Activated naive CD8-positive, alpha-beta T cell treated with anti-CD3 and anti-CD28 coated beads, Interleukin-2, amount 50 U/mL, for 16 hours (primary cell): Measurements from ENCODE around the gene LSAMP.

Source experiments
- DNase-seq: peaks from one replicate; pipeline ENCODE4 v3.0.0-alpha.2; 2020; ENCODE audit warnings: low read depth, low spot score

Gene LSAMP

DNA sequence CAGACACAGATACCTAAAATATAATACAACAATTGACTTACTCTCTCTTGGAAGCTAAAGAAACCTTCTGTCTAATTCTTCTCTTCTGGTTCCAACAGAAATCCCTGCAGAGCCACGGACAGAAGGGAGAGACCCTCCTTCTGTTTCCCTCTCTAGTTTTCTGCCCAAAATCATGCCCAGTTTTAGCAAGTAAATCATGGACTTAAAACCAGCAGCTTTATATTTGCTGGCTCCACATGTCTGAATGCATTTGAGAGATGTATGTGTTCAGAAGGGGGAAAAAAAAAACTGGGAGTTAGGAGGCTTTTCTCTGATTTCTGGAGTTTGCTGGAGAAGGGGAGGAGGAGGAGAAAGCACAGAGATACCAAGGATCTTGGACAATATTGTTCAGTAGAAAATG lies 147.1 kb downstream of the LSAMP start:
- DNase-seq = no peak

DNA sequence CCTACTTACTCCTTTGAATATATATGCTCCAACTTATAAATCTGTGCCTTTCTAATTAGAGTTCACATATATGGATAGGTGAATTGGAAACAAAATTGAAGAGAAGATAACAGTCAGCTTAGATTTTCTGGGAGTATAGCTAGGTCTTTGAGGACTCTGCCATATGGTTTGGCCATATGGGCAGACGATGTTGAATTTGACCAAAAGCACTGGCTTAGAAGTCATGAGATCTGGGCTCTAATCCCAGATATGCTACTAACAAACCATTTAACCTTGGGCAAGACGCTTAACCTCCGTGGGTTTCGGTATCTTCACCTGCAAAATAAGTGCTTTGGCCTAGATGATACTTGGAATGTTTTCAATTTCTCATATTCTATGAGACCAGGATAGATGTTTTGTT lies 154.1 kb downstream of the LSAMP start:
- DNase-seq = no peak

DNA sequence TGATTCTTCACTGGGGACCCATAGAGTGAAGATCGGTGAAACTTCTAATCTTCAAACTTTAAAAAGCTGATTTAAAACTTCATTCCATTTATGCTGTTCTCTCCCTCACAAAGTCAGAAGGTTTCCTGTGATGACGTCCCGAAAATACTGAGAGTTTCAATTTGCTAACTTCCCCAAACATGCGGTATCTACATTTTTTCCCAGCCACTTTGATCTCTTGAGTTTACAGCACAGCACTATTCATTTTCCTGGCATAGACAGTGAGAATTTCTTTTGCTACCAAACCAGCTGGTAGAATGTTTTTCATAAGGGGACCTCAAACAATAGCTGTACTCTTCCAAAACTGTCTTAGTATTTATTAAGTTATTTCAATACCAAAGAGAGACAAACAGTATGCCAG lies 156.8 kb downstream of the LSAMP start:
- no peak for DNase-seq

DNA sequence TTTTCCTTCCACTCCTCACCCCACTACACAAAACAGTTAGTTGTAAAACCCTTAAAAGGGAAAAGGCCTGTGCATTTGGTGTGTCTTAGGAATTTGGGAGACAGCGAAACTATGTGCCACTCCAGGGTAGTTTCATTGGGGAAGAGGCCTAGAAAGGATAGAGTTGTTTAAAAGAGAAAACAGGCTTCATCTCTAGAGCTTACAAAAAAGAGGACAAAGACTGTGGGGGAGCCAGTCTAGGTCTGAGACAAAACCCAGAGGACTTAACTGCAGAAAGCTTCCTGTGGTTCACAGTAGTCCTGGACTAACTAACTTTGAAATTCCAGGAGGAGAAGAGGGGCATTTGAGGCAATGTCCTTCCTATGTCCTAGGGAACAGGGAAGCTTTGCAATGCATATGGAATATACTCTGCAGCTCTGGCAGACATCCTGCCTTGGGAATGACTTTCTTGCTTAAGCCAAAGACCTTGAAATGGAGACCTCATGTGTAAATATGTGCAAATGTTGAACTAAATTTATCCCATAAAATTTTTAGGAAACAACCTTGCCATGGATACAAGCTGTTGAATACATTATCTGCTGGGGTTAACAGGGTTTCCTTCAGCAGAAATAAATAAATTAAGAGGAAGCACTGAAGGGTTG lies 159.4 kb downstream of the LSAMP start:
- no peak for DNase-seq

DNA sequence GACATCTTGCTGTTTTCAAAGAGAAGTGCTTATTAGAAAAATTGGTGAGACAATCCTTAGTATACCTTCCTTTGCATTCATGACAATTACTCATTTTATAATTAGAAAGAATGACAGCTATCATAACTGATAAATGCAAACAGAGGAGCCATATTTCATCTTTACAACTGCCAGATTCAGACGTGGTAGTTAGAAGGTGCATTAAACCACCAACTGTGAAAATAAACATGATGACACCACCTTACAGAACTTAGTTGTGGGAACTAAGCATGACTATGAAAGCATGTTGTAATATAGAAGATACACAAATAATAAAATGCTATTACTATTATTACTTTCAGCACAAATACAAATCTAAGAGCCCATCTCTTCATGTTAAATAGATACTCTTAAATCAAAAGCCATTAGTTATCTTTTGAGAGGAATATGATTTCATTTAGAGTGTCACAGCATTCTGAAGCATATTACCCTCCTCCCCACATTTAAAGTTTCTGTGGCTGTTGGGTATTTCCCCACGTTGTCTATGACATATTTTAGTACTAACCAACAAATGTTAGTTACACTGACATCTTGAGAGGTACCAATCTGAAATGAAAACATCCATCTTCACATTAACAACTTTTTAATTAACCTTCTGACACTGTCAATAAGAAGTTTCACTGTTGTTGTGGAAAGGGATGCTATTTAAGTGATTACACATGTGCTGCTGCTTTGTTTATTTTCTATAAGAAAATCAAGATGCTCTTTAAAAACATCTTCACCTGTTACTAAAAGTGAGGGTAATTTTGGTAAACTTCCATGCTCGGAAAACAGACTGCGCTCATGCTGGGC lies 163.8 kb downstream of the LSAMP start:
- DNase-seq = no peak

DNA sequence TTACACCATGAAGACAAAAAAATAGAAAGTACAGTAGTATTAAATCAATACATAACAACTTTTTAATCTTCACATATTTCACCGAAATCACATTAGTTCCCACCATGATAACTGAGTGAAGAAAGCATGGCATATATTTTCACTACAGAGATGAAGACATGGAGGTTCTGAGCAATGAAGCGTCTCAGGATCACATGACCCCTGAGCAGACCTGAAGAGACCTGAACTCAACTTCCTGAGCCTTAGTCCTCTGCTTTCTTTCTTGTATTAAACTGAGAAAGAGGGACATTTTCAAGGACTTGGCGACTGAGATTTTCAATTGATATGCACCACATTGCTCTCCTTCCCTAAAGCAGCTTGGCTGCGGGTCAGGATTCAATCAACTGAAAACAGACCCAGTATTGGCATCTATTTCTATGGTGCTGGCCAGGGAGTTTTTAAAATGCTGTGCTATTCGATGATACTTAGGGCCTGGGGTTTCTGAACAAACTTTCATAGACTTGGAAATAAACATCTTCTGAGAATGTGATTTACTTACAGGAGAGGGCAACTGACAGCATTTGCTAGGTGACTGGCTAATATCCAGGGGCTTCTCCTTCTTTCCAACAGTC lies 165.1 kb downstream of the LSAMP start:
- no peak for DNase-seq

DNA sequence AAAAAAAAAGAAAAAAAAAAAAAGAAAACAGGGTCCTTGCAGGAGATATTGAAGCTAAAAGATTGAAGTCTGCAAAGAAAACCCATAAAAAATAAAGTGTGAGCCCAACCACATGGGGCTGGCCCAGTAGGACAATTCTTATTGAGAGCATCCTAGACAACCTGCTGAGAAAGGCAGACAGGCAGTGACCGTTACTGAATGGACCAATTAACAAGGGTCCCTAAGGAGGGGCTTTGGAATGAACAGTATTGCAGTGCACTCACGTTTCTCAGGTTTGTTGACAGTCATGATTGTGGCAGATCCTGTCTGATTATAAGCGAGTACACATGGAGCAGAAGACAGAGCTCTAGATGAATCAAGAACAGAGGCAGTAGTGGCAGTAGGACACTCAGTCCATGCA lies 168.6 kb downstream of the LSAMP start:
- DNase-seq = no peak

DNA sequence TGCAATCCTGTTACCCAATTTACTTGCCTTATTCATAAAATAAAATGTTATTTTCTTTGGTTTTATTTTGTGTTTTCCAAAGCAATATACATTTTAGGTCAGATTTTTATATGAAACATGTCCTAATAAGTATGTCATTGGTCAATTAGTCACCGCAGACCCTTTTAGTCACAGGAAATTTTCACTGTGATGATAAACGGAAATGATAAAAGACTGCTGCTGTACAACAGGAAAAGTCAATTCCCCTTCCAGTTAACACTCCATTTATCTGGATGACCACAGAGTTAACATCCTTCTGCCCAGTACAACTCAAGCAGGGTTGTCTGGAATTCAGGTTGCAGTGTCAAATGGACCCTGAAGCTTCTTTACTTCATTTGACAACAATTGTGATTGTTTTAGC lies 175.2 kb downstream of the LSAMP start:
- DNase-seq = no peak

DNA sequence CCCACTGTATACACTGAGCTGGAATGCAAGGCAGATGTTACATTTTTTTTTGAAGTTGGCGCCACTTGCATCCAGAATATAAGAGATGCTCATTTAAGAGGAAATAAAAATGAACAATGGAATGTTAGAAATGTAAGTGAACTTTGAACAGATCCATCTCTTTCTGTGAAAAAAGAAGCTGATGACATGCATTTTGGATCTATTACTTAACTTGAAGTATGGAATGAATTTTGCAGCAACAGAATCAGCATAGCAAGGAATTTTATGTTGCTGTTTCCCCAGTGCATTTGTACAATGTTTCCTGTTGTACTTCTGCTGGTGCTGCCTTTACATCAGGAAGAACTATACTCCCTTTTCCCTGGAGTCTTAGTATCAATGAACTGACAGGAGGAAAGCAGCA lies 178.2 kb downstream of the LSAMP start:
- no peak for DNase-seq

DNA sequence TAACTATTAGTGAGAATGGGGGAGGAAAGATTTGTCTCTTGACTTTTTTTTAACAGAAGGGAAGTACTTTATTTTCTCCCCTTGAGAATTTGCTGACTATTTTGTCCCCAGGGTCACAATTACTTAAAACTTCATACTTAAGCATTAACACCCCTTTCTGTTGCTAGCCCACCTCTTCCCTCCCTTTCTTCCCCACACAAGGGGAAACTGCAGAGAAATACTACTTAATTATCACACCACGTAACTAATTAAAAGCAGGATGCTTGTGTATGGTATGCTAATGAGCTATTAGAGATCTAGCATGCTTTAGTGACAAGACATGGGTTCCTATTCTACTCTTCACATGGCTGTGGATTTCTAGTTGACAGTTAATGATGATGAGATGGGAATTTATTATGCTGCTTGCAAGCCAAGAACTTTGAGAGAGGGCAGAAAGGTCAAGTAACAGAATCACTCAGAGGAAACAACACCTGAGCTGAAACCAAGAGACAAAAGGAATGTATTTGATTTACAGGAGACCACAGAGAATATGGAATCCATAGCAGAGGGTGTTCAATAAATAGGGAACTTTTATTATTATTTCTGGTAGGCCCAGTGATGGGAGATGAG lies 179.2 kb downstream of the LSAMP start:
- no peak for DNase-seq

DNA sequence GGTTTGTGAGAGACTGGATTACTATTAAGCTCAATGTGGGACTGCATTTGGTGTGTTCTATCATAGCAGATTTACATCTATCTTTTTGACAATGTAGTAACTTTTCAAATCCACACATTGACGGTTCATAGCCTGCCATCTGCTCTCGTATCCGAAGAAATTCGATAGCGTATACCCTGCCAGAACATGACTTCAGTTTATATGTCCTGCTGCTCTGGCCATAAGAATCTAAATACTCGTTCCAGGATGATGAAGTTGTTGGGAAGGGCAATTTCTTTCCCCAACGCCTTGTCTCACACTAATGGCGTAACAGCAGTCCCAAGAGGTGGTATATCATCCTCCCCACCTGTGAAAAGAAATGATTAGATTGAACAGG lies 180.0 kb downstream of the LSAMP start:
- DNase-seq = no peak

DNA sequence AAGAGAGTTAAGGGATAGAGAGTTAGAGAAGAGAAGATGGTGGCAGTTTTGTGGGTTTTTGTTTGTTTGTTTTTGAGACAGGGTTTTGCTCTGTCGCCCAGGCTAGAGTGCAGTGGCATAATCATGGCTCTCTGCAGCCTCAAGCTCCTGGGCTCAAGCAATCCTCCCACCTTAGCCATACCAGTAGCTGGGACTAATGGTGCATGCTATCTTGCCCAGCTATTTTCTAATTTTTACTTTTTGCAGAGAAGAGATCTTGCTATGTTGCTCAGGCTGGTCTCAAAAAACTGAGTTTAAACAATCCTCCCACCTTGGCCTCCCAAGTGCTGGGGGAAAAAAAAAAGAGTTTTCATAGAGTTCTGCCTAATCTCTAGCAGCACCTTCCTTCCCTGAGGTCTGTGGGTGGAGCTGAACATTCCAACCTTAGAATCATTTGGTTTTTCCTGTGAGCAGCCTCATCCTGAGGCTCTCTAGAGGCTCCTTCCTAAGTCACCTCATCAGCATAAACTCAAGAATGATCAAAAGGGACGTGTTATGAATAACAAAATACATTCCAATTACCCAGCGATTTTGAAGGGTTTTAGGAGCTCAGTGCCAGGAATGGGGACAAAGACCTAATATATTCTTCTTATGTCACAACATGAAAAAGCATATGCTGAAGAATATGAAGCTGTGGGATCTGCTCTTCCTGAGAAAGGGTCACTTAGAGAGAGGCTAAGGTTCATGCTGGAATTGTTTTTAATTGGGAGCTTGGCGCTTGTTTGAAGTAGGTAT lies 180.6 kb downstream of the LSAMP start:
- no peak for DNase-seq

DNA sequence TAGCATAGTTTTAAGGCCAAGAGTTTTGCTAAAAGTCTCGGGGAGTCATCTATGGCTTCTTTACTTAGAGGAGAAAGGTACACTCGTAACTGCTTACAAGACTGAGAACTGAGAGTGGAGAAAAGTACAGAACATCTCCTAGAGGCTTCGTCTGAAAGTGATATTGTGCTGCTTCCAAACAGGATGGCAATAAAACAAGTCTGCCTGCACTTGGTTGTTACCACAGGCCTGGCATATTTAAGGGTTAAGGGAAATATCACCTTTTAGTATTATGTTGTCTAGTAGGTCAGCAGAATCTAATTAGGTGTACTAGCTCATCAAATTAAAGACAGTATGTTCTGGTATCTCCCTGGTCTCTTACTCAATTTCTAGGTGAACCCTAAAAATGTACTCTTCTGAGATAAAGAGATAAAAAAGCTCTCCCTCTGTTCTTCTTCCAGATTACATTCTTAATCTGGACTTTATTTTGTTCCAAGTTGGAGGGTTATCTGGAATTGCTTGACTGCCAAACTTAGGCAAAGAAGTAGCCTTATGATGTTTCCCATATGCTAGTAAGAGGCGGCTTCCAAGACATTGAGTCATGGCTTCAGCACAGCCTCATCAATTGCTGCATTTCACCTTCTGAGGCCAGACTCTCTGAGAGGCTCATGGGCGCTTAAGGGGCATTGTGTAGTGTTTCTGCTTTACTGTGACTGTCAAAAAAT lies 181.3 kb downstream of the LSAMP start:
- DNase-seq = no peak

DNA sequence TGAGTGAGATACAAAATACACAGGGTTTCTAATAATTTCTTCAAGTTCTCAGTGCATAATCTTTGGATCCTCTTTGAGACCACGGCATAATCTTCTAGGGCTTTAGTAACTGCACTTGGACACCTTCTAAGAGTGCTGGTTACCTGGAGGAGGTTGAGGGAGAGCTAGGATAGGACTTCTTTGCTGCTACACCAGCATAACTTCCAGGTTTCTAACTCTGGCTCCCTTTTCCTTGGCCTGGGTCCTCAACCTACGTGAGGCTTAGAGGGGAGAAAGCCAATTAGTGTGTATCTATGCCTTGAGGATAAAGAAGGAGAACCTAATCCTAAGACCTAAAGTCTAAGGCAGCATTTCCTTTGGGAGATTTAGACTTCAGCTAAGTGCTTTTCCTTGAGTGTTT lies 184.8 kb downstream of the LSAMP start:
- no peak for DNase-seq

DNA sequence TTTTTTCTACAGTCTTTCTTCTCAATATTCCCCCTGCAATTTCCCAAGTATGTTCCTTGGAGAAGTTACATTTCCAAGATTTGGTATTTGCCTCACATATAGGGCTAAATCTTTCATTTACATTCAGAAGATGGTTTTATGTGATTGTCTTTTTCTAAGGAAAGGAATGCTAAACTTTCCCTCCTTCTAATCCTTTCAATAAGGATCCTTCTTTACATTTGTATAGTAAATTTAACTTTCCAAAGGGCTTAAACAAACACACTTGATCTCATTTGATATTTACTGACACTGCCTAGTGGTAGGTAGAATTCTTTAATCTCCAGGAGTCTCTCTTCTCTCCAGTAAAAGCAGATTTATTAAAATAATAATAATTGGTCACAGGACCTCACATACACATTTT lies 185.3 kb downstream of the LSAMP start:
- DNase-seq = no peak

DNA sequence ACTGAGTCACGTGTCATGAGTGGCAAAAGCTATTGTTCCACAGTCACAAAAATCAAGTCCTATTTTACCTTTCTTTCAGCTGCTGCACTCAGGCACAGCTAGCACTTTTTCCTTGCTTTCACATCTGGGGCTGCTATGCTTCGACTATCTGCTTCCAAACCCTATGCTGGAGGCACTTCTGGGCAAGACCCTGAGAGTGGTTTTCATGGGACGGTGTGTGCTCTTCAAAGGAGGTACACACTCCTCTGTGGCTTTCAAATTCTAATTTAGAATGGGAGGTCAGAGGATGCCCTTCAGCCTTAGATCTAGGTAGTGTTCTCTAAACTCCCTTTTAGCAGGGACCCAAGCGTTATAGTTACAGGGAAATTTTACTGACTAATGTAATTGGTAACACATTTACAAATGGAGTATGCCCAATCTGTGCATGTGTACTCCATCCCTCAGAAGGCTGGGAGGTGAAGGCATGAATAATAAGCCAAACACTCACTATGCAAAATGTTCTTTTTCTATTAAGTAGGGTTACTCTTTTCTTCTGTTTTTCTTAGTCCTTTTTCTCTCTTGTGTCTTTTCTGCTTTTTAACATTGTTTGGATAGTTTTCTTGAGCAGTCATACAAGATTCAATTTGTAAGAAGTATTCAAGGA lies 188.3 kb downstream of the LSAMP start:
- no peak for DNase-seq

DNA sequence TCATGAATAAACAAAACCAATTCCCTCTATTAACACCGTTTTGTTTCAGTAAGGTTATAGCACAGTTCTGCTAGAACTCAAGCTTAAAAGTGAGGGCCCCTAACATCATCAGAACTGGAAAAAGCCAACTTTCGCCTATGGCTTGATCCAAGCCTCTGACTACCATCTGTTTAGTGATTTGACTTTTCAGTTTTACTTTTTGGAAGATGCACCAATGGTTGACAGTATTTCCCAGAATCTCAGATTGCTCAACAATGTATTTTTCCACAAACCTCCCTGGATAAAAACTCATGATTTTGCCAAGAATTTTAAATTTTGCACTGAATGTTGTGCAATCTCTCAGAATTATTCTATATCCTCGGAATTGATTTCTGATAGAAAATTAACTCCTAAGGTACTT lies 190.7 kb downstream of the LSAMP start:
- no peak for DNase-seq

DNA sequence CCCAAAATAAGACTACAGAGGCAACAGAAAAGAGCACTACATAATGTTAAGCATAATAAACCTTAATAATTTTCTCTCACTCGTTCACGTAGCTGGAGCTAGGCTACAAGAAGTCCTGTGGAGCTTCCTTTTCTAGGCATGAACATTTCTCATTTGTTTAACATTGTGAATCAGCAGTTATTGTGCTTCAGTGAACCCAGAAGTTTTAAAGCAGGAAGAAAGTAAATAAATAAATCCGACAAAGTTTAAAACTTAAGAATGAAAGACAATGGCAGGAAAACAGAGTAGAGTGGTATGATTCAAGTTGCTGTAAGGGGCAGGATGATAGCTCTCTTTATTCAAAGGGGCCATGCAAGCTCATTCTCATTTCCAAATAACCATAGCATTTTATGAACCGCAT lies 191.8 kb downstream of the LSAMP start:
- DNase-seq = no peak

DNA sequence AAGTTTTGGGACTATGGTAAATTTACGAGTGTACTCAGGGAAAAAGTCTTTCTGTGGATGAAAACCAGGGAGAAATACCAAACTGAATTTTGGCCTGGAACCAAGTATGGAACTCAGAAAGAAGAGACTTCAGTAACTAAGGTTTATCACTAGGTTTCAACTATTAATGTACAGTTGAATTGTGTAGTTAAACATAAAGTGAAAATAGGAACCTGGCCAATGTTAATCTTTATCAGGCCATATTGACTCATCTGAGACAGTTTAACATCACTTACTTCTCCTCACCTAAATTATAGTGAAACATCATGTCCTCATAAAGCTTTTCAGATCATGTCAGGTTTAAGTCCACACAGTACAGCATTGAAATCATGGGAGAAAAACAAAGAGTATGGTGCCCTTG lies 197.7 kb downstream of the LSAMP start:
- no peak for DNase-seq

DNA sequence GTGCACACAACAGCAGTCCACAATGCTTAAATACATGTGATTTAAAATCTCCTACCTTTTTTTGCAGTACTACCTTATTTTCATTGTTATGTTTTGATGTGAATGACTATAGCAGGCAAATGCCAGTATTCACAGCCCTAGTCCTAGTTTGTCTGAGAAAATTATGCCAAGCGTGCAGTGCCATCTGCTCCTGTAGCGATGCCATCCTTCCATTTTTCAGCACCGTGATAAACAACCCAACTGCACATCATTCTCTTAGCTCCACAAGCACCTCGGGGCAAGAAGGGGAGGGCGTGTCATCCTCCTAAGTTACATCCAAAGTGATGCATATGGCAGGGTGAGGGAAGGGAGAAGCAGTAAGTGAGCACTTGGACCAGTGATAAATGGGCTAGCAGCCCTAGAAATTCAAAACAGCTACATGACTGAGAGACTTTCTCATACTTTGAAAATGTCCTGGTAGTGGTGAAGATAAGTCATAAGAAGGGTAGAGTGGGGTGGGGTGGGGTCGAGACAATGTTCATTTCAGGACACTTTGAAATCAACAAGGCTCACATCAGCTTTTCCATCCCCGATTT lies 198.8 kb downstream of the LSAMP start:
- DNase-seq = no peak
